GM18907 (cell line): Measurements from ENCODE around the gene RPAIN.

Source experiments
- ATAC-seq: cut with Tn5 transposase; IDR thresholded peaks from one replicate; pipeline ENCODE4 v1.9.1; 2021; ENCODE audit warnings: mild to moderate bottlenecking, moderate library complexity; ENCODE audit not compliant: unreplicated experiment

The RPAIN gene

GRCh38 chr17:5481451-5481850 lies 61.5 kb downstream of the RPAIN start:
- ATAC-seq: no peak
